DLD1 (cell line): ENCODE measurements around the gene LRRN4.
"Not testable (repeated sequence)": the region's sequence is repeated elsewhere in the genome, so short reads cannot be mapped to it uniquely, and the experiment has no call there.

Experiments
- in situ Hi-C: cut with HindIII; loops from 2 replicates; pipeline ENCODE4 v1.10.0; 2017; ENCODE audit warnings: low sequenced_read_pairs

LRRN4 gene

GRCh38 chr20:6034134-6034969 is 19.5 kb downstream of the LRRN4 start:
- in situ Hi-C loops: no loop called here

GRCh38 chr20:6032907-6033306 is 21.0 kb downstream of the LRRN4 start:
- in situ Hi-C loops: not testable (repeated sequence)

DNA sequence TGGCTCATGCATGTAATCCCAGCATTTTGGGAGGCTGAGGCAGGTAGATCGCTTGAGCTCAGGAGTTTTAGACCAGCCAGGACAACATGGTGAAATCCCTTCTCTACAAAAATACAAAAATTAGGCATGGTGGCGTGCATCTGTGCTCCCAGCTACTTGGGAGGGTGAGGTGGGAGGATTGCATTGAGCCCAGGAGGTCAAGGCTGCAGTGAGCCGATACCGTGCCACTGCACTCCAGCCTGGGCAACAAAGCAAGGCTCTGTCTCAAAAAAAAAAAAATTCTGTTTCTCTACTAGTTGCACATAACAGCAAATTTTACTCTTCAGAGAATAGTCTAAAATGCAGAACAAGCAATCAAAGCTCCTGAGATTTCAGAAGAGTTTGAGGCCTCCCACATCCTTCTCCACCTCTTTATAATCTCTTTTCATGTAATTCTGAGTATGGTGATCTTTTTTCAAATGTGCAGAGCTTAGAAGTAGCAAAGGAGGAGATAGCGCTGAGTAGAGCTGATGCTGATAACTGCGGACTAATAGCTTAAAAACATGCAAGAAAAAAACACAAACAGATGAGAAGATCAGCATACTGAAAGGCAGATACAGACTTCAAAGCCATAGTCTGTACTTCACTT is 23.3 kb downstream of the LRRN4 start:
- in situ Hi-C loops: no loop called here

DNA sequence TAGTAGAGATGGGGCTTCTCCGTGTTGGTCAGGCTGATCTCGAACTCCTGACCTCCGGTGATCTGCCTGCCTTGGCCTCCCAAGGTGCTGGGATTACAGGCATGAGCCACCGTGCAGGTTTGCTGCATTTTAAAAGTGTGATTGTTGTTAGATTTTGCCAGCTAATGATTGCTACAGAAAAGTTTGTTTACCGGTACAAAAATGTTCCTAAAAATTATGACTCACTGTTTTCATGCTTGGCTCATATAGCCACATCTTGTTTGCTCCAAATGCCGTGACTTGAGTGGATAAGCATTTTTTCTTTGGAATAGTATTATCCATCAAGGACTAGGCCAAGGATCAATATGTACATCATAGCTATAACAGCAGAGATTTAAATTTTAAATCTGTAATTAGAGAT is 24.3 kb downstream of the LRRN4 start:
- in situ Hi-C loops: no loop called here

- in situ Hi-C loops: no loop called here
These were observed 25.0 kb downstream of the LRRN4 start for GRCh38 chr20:6028818-6029217.

- in situ Hi-C loops: no loop called here
These were observed 27.8 kb downstream of the LRRN4 start for GRCh38 chr20:6026051-6026450.

- in situ Hi-C loops: no loop called here
These were observed 29.1 kb downstream of the LRRN4 start for GRCh38 chr20:6024768-6025167.

DNA sequence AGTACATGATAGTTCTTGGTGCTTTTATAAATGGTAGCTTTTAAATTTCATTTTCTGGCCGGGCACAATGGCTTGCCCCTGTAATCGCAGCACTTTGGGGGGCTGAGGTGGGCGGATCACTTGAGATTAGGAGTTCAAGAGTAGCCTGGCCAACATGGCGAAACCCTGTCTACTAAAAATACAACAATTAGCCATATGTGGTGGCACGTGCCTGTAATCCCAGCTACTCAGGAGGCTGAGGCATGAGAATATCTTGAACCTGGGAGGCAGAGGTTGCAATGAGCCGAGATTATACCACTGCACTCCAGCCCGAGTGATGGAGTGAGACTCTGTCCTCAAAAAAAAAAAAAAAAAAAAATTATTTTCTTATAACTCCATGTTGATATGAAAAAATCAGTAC is 36.0 kb downstream of the LRRN4 start:
- in situ Hi-C loops: no loop called here

GRCh38 chr20:6017467-6017866 is 36.4 kb downstream of the LRRN4 start:
- in situ Hi-C loops: no loop called here

DNA sequence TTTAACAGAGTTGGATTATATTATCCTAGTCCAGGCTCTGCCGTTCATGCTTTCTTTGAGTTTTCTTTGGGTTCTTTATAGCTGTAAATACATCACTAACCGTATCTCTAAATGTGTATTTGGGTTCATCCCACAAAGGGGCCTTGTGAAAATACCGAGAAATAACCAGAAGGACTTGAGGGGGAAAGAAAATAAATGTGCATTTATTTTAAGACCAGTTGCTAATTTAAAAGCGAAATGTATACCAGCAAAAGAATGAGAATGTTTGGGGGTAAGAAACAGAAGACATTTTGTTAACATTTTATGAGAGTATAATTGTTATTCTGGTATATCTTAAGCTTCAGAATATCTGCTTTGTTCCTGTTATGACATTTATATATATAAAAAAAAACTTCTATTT is 38.9 kb downstream of the LRRN4 start:
- in situ Hi-C loops: no loop called here

DNA sequence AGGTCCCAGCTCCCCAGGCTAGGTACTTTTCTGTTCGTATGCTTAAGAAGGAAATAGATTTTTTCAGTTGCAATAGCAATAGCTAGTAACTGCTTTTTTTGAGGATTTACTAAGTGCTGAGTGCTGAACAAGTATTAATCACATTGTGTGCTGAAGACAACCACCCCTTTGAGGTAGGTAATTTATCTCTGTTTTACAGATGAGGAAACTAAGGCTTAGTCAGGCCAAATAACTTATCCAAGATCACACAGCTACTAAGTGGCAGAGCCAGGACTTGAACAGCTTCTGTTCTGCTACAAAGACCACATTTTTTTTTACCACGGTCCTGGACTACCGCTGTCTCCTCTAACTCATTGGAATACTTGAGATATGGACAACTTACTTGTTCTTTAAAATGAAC is 39.8 kb downstream of the LRRN4 start:
- in situ Hi-C loops: no loop called here

DNA sequence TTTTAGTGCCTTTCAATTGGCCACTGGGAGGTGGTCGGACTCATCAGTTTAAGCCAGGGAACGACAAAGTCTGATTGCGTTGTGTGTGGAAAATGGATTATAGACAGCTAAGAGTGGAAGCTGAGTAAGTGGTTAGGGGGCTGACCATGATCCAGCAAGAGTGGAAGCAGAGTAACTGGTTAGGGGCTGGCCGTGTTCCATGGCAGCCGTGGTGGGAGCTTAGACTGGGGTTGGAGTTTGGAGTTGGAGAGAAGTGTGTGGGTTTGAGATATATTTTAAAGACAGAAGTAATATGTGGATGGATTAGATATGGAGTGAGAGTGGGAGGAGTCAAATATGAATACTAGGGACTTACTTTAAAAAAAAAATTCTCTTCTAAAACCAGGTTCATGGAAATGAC is 41.7 kb downstream of the LRRN4 start:
- in situ Hi-C loops: no loop called here

- in situ Hi-C loops: no loop called here
These were observed 45.6 kb downstream of the LRRN4 start for GRCh38 chr20:6008254-6008653.

GRCh38 chr20:6007529-6008103 is 46.2 kb downstream of the LRRN4 start:
- in situ Hi-C loops: no loop called here

- in situ Hi-C loops: no loop called here
These were observed 46.7 kb downstream of the LRRN4 start for GRCh38 chr20:6007094-6007528.

- in situ Hi-C loops: no loop called here
These were observed 47.3 kb downstream of the LRRN4 start for GRCh38 chr20:6006603-6006949.

DNA sequence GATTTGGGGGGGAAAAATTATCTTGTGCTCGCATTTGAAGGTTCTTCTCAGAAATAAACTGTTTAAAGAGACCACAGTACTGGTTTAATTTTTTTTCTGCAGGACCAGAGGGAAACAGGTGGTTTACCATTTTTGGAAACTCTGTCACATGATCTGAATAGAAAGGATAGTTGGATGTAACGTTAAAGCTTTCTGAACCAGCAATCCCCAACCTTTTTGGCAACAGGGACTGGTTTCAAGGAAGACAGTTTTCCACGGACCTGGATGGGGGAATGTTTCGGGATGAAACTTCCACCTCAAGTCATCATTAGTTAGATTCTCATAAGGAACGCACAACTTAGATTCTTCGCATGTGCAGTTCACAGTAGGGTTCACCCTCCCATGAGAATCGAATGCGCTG is 53.0 kb downstream of the LRRN4 start:
- in situ Hi-C loops: no loop called here

DNA sequence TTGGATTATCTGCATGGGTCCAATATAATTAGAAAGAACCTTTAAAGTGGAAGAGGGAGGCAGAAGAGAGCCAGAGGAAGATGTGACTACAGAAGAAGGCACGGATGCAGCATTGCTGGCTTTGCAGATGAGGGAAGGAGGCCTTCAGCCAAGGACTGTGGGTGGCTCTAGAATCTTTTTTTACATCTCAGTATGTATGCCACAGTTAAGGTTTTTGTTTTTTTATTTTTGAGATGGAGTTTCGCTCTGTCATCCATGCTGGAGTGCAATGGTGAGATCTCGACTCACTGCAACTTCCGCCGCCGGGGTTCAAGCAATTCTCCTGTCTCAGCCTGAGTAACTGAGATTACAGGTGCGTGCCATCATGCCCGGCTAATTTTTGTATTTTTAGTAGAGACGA is 54.1 kb downstream of the LRRN4 start:
- in situ Hi-C loops: no loop called here

DNA sequence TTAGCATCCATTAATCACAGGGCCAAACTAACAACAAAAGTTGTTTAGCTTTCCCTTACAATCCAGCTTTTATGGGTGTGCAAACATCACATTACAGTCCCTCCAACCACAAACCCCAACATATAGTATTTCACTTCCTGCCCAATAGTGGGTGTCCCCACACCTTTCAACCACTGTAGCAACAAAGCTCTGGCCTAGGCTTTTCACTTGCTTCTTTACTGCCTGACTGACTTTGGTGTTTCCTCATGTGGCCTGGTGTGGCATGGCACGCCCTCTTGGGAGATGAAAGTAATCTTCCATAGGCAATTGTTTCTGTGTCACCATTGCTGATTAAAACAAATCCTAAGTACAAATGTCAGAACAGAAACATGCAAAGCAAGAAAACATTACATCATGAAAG is 57.1 kb downstream of the LRRN4 start:
- in situ Hi-C loops: no loop called here

DNA sequence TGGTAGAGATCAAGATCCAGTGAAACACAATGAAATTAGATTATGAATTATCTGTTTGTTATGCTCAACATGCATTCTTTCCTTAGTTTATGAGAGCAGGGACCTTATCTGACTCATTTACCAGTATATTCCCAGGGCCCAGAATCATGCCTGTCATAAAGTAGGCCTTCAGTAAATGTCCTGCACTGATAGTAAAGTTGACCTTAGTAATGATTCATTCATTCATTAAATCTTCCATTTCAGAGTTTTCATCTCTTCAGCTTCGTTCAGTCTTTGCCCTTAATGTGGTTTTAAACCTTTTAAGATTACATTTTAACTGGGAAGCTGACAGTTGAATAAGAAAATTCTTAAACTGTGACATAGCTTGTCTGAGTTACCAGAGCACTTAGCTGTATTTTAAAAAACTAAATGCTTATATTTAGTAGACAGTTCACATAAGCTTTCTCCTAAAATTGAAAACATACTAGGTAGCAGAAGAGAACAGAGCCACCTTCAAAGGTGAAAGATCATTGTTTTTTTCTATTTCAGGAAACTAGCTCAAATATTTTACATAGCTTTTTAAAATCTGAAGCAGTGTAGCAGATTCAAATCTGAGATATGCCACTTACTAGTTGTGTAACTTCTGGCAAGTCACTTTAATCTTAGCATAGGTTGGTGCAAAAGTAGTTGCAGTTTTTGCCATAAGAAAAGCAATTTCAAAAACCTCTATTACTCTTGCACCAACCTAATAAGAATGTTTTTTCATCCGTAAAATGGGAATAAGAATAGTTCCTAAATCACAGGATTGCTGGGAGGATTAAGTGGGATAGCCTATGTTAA is 62.0 kb downstream of the LRRN4 start:
- in situ Hi-C loops: no loop called here

DNA sequence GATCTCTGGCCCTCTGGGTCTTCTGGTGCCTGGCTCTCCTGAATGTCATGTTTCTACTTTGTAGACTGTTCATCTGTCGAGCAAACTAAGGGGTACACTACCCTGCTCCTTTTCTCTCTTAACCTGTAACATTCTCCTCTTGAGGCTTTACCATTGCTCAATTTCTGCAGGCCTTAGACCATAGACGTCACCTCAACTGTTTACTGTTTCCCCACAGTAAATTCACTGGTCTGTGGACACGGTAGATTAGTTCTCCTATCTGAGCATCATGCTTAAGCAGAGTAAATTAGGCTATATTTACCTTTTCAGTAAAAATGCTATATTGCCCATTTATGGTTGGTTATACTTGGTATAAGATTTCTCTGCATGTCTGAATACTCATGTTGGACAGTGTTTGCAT is 62.9 kb downstream of the LRRN4 start:
- in situ Hi-C loops: no loop called here
